Measurements from ENCODE around the gene RNF182.

- TF ChIP-seq CTCF (IDR thresholded peaks at IDR 0.05; ENCODE audit: low read depth, low read length, poor library complexity, severe bottlenecking) (no peak), EZH2phosphoT487 (IDR thresholded peaks at IDR 0.05; ENCODE audit: borderline replicate concordance, low read length) (no peak)
These were observed 68.7 kb downstream of the RNF182 start for GRCh38 chr6:13993416-13993815.

All from DOHH2 (cell line).